ENCODE data around the gene CTSS.

GRCh38 chr1:150799089-150799488, 33.5 kb upstream of the CTSS start:
- TF ChIP-seq CTCF (IDR thresholded peaks at IDR 0.05; ENCODE audit: poor library complexity) (no peak), EZH2 (IDR thresholded peaks at IDR 0.05; ENCODE audit: borderline replicate concordance) (no peak), EZH2phosphoT487 (IDR thresholded peaks at IDR 0.05; ENCODE audit: low read depth, severe bottlenecking, unreplicated experiment) (no peak)

All from hepatocyte (in vitro differentiated cells).